Activated CD8-positive, alpha-beta T cell treated with anti-CD3 and anti-CD28 coated beads for 36 hours (primary cell): ENCODE data around the gene TRIM77. TPM values are rescaled to one million over a fixed set of nuclear protein-coding genes. Genes with fewer than 3 reads are reported as not detected.
"Not testable (repeated sequence)": the region's sequence is repeated elsewhere in the genome, so short reads cannot be mapped to it uniquely, and the experiment has no call there.

Experiments
- ATAC-seq: fragments of 200-7000 bp; cut with Tn5 transposase; one replicate; pipeline ENCODE4 v1.10.0; 2021; ENCODE audit warnings: mild to moderate bottlenecking, moderate library complexity
- CTCF ChIA-PET: fragments of 350-600 bp; sonication (Branson Sonifier 250); formaldehyde crosslinking; loops from one replicate; lab custom pipeline; 2021; ENCODE audit warnings: antibody characterized with exemption; lab: Charles Lee
- POLR2A ChIA-PET: fragments of 350-600 bp; sonication (Branson Sonifier 250); formaldehyde crosslinking; loops from one replicate; lab custom pipeline; 2021; ENCODE audit warnings: antibody characterized with exemption; lab: Charles Lee
- DNase-seq: peaks from one replicate; pipeline ENCODE4 v3.0.0-alpha.2; 2020
- H3K27ac Mint-ChIP-seq: one replicate; pipeline ENCODE4 v1.8.0; 2021; ENCODE audit warnings: mild to moderate bottlenecking, mixed read lengths
- H3K27me3 Mint-ChIP-seq: one replicate; pipeline ENCODE4 v1.8.0; 2021; ENCODE audit warnings: mixed read lengths
- H3K36me3 Mint-ChIP-seq: one replicate; pipeline ENCODE4 v1.8.0; 2021; ENCODE audit warnings: low read depth, mixed read lengths
- H3K4me1 Mint-ChIP-seq: one replicate; pipeline ENCODE4 v1.8.0; 2021; ENCODE audit warnings: low read depth, mixed read lengths
- H3K4me3 Mint-ChIP-seq: one replicate; pipeline ENCODE4 v1.8.0; 2021; ENCODE audit warnings: mild to moderate bottlenecking, moderate library complexity, mixed read lengths
- H3K9me3 Mint-ChIP-seq: one replicate; pipeline ENCODE4 v1.8.0; 2021; ENCODE audit warnings: mixed read lengths
- intact Hi-C: fragments of 100-400 bp; cut with micrococcal nuclease; formaldehyde crosslinking; loops from one replicate; pipeline ENCODE4 v1.10.0; 2022
- total RNA-seq, 2 experiments: library from RNA; stranded (reverse); gene quantifications; one replicate each; pipeline ENCODE4 v1.2.3, GENCODE V29; 2021
- TF ChIP-seq, protein P1 (sequence below): fragments of 200-600 bp; IDR thresholded peaks from one replicate; pipeline ENCODE4 v1.8.0; 2022; ENCODE audit warnings: antibody characterized with exemption, mild to moderate bottlenecking

TRIM77 gene
- total RNA-seq, 2 experiments from 2014 or later = not detected

- H3K9me3 Mint-ChIP-seq, ATAC-seq, H3K4me3 Mint-ChIP-seq, H3K27ac Mint-ChIP-seq, POLR2A ChIA-PET, H3K27me3 Mint-ChIP-seq, CTCF ChIA-PET, H3K36me3 Mint-ChIP-seq, intact Hi-C loops, H3K4me1 Mint-ChIP-seq, DNase-seq: not testable (repeated sequence)
These were observed 14.9 kb downstream of the TRIM77 start for GRCh38 chr11:89724866-89725498.

- intact Hi-C loops, ATAC-seq, CTCF ChIA-PET, H3K4me3 Mint-ChIP-seq, POLR2A ChIA-PET, H3K9me3 Mint-ChIP-seq, DNase-seq, H3K27me3 Mint-ChIP-seq, H3K4me1 Mint-ChIP-seq, H3K36me3 Mint-ChIP-seq, H3K27ac Mint-ChIP-seq: not testable (repeated sequence)
These were observed 20.1 kb downstream of the TRIM77 start for GRCh38 chr11:89730215-89730614.

- no peak for DNase-seq
- intact Hi-C loops = no loop called here
- no peaks in the 10 kb centered on the region for H3K9me3 Mint-ChIP-seq
- CTCF ChIA-PET = no interaction called here
- TF ChIP-seq, protein P1, sequence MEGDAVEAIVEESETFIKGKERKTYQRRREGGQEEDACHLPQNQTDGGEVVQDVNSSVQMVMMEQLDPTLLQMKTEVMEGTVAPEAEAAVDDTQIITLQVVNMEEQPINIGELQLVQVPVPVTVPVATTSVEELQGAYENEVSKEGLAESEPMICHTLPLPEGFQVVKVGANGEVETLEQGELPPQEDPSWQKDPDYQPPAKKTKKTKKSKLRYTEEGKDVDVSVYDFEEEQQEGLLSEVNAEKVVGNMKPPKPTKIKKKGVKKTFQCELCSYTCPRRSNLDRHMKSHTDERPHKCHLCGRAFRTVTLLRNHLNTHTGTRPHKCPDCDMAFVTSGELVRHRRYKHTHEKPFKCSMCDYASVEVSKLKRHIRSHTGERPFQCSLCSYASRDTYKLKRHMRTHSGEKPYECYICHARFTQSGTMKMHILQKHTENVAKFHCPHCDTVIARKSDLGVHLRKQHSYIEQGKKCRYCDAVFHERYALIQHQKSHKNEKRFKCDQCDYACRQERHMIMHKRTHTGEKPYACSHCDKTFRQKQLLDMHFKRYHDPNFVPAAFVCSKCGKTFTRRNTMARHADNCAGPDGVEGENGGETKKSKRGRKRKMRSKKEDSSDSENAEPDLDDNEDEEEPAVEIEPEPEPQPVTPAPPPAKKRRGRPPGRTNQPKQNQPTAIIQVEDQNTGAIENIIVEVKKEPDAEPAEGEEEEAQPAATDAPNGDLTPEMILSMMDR = no peak
- no peak overlapping the region for H3K4me3 Mint-ChIP-seq
- no peaks in the 10 kb centered on the region for H3K4me1 Mint-ChIP-seq
- POLR2A ChIA-PET = no interaction called here
- no peaks in the 10 kb centered on the region for H3K27me3 Mint-ChIP-seq
- ATAC-seq = no peak
- no peak overlapping the region for H3K27ac Mint-ChIP-seq
- H3K36me3 Mint-ChIP-seq = no peaks in the 10 kb centered on the region
These were observed 26.5 kb downstream of the TRIM77 start for GRCh38 chr11:89736566-89736965.

DNA sequence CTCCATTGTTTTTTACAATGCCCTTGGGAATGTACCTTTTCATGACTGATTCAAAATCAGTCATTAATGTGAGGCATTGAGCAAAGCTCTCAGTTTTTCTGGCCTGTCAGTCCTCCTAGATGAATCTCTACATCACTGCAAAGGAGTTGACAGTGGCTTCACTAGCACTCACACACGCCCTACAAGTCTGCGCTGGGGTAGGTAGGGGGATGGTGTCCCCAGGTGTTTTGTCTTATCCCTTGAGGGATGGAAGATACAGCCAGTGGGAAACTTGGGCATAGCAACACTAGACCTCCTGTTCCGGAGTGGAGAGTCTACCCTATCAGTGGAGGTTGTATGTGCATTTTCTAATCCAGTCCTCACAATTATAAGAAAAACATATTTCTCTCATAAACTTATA is 27.0 kb downstream of the TRIM77 start:
- H3K4me1 Mint-ChIP-seq = no peaks in the 10 kb centered on the region
- H3K27me3 Mint-ChIP-seq = no peaks in the 10 kb centered on the region
- intact Hi-C loops = no loop called here
- no peaks in the 10 kb centered on the region for H3K36me3 Mint-ChIP-seq
- H3K9me3 Mint-ChIP-seq = no peaks in the 10 kb centered on the region
- no peak overlapping the region for H3K4me3 Mint-ChIP-seq
- H3K27ac Mint-ChIP-seq = no peak overlapping the region
- DNase-seq (no peak), ATAC-seq (no peak)
- TF ChIP-seq, protein P1 = no peak
- POLR2A ChIA-PET = no interaction called here
- CTCF ChIA-PET = no interaction called here

DNA sequence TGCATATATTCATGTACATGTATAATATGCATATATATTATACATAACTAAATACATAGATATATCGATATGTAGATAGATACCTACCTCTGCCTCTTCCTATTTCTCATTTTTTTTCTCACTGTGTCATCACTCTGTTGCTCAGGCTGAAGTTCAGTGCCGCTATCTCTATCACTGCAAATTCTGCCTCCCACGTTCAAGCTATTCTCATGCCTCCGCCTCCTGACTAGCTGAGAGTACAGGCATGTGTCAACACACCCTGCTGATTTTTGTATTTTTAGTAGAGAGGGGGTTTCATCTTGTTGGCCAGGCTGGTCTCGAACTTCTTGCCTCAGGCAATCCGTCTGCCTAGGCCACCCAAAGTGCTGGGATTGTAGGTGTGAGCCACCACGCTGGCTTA is 31.3 kb downstream of the TRIM77 start:
- DNase-seq, H3K4me1 Mint-ChIP-seq, POLR2A ChIA-PET, H3K27me3 Mint-ChIP-seq, H3K4me3 Mint-ChIP-seq, intact Hi-C loops, CTCF ChIA-PET, H3K36me3 Mint-ChIP-seq, H3K27ac Mint-ChIP-seq, H3K9me3 Mint-ChIP-seq, ATAC-seq: not testable (repeated sequence)

GRCh38 chr11:89744158-89744557 is 34.1 kb downstream of the TRIM77 start:
- ATAC-seq, intact Hi-C loops, H3K27ac Mint-ChIP-seq, H3K27me3 Mint-ChIP-seq, CTCF ChIA-PET, DNase-seq, H3K4me1 Mint-ChIP-seq, H3K4me3 Mint-ChIP-seq, POLR2A ChIA-PET, H3K9me3 Mint-ChIP-seq, H3K36me3 Mint-ChIP-seq: not testable (repeated sequence)

DNA sequence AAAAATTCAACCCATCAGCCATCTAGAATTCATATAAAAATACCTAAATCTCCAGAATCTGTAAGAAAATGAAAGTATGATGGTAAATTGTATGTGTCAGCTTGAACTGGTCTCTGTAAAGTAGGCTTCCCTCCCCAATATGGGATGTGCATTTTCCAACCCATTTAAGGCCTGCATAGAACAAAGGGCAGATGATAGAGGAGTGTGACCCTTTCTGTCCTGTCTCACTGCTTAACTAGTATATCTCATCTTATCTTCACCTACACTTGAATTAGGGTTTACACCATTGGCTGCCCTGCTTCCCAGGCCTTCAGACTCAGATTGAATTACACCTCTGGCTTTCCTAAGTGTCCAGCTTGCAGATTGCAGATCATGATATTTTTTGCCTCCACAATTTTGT is 40.7 kb downstream of the TRIM77 start:
- H3K4me1 Mint-ChIP-seq, H3K36me3 Mint-ChIP-seq, ATAC-seq, DNase-seq, H3K27me3 Mint-ChIP-seq, POLR2A ChIA-PET, H3K4me3 Mint-ChIP-seq, H3K9me3 Mint-ChIP-seq, CTCF ChIA-PET, intact Hi-C loops, H3K27ac Mint-ChIP-seq: not testable (repeated sequence)

Other genes starting within 250 kb of the TRIM77 start
- not detected for gene NOX4, start 218.9 kb upstream of the TRIM77 start, total RNA-seq
- gene TRIM49, start 98.3 kb downstream of the TRIM77 start, total RNA-seq = not detected
- not detected for gene TRIM64B, start 168.2 kb downstream of the TRIM77 start, total RNA-seq
- gene TRIM49D1, start 211.9 kb downstream of the TRIM77 start, total RNA-seq = not detected
- not detected for gene TRIM49D2, start 213.8 kb downstream of the TRIM77 start, total RNA-seq